ENCODE data around the gene SAT2. TPM values are rescaled to one million over a fixed set of nuclear protein-coding genes. Genes with fewer than 3 reads are reported as not detected.

The SAT2 gene
- total and polyA plus RNA-seq, 2 of the 13 experiments (the other 11 are each of a cell fraction or from before 2014, with no cell fraction given): 37.6 to 93.7 TPM

- Histone ChIP-seq H3K4me1 (ENCODE audit: insufficient read depth, low read length) (peaks cover 35% of the 10 kb centered on the region), H3K9ac (ENCODE audit: insufficient read depth, low read depth, low read length) (peak overlapping the region; percentile 44; the same call in 1 of the 2 replicates), H3K27me3 (ENCODE audit: control insufficient read depth in 1 of 2, insufficient read depth in 2 of 2, low read length in 2 of 2) (no peaks in the 10 kb centered on the region), H3K9me3 (ENCODE audit: low read length) (no peaks in the 10 kb centered on the region), H3K36me3 (replicated peaks in 1 of 2; ENCODE audit: control insufficient read depth in 1 of 2, insufficient read depth in 2 of 2, low read length in 2 of 2) (peaks cover 1 to 15% of the 10 kb centered on the region in 2 experiments; a peak in 2 of 5 replicates), H3K4me3 (replicated peaks in 1 of 3; ENCODE audit: insufficient read depth in 1 of 3, low read depth in 2 of 3, low read length in 3 of 3) (peak overlapping the region in 2 of 3 experiments; percentile 3 to 12; a peak in 2 of 6 replicates), H4K20me1 (ENCODE audit: insufficient read depth, low read length) (no peaks in the 10 kb centered on the region), H3K27ac (ENCODE audit: extremely low read length, insufficient read depth, low read length) (no peak overlapping the region), H2AFZ (ENCODE audit: low read length) (no peak overlapping the region), H3K79me2 (ENCODE audit: insufficient read depth, low read length) (peaks cover 36% of the 10 kb centered on the region), H3K4me2 (ENCODE audit: low read depth, low read length) (peak overlapping the region; percentile 63)
- FAIRE-seq: no peak
- 100% methylated on average over 1 of the region's 1 CpG for WGBS (ENCODE audit: low lambda C conversion rate)
- DNase-seq (ENCODE audit: low spot score): no peak
- no peak for ATAC-seq
- no peak for TF ChIP-seq ZNF431 (CRISPR knock-in tag; IDR thresholded peaks at IDR 0.05; ENCODE audit: borderline replicate concordance, low read depth)
- no peak for TF ChIP-seq ZFAT (CRISPR knock-in tag; conservative IDR thresholded peaks at IDR 0.05)
- TF ChIP-seq REST (IDR thresholded peaks at IDR 0.05; ENCODE audit: borderline replicate concordance in 1 of 2, low read depth in 1 of 2, low read length in 2 of 2): no peak
- ChIA-PET POLR2A (interaction anchor here (0.6 to 3.5 kb wide), 4 partner anchors 8 to 208 kb away, joined by 3 to 16 read pairs (median 4); partner anchors contain the start of genes SAT2, TMEM256 and TP53), CTCF (ENCODE audit: low intra/inter-chr PET ratio, low total read pairs) (no interaction called here)
- BruUV-seq (replicated peaks): no TSS peak
- intact Hi-C loops (cut with micrococcal nuclease; ENCODE audit: unreplicated experiment) (no loop called here), in situ Hi-C loops (cut with HindIII; ENCODE audit: extremely low pct_ligation_motif_present, low pct_unique_long_range_greater_than_20kb) (no loop called here)
These were observed 15.4 kb downstream of the SAT2 start for GRCh38 chr17:7612294-7612640.

All from HepG2 (cell line).